CD4-positive, alpha-beta memory T cell (primary cell): ENCODE measurements around the gene CARD10. TPM values are rescaled to one million over a fixed set of nuclear protein-coding genes. Genes with fewer than 3 reads are reported as not detected.

Source experiments
- CTCF ChIA-PET: fragments of 350-600 bp; sonication (Branson Sonifier 250); formaldehyde crosslinking; loops from one replicate; lab custom pipeline; 2021; ENCODE audit warnings: inconsistent platforms; ENCODE audit not compliant: partially characterized antibody; lab: Charles Lee
- POLR2A ChIA-PET: fragments of 350-600 bp; sonication (Branson Sonifier 250); formaldehyde crosslinking; loops from one replicate; lab custom pipeline; 2021; ENCODE audit not compliant: partially characterized antibody; lab: Charles Lee
- DNase-seq, 5 donors: peaks; one replicate each; pipeline versions ENCODE4 v3.0.0 to v3.0.0-alpha.2; 2020 to 2022; ENCODE audit warnings: mixed read lengths in 1 of 5
- H3K27ac ChIP-seq: one replicate; pipeline ENCODE4 v1.7.0; 2013; ENCODE audit warnings: low read depth, low read length
- H3K27me3 ChIP-seq: 2 replicates; pipeline ENCODE4 v1.7.0; 2013; ENCODE audit warnings: mild to moderate bottlenecking, low read length, moderate library complexity; ENCODE audit not compliant: insufficient read depth
- H3K36me3 ChIP-seq: 2 replicates; pipeline ENCODE4 v1.7.0; 2013; ENCODE audit warnings: mild to moderate bottlenecking, low read length, moderate library complexity; ENCODE audit not compliant: insufficient read depth
- H3K4me1 ChIP-seq: 2 replicates; pipeline ENCODE4 v1.7.0; 2013; ENCODE audit warnings: mild to moderate bottlenecking, low read length, moderate library complexity; ENCODE audit not compliant: insufficient read depth
- H3K4me3 ChIP-seq, 2 donors: one replicate each; pipeline ENCODE4 v1.7.0; 2013; ENCODE audit warnings: low read length in 2 of 2, mild to moderate bottlenecking in 1 of 2
- H3K9me3 ChIP-seq, 2 donors: one replicate each; pipeline ENCODE4 v1.7.0; 2013; ENCODE audit warnings: low read length in 2 of 2, control low read depth in 1 of 2; ENCODE audit not compliant: control insufficient read depth in 1 of 2
- H3K27ac Mint-ChIP-seq, 7 donors: one replicate each; pipeline ENCODE4 v1.8.0; 2020 to 2021; ENCODE audit warnings: mixed read lengths in 7 of 7, mild to moderate bottlenecking in 6 of 7, inconsistent platforms in 3 of 7, moderate library complexity in 3 of 7
- H3K27me3 Mint-ChIP-seq, 2 donors: one replicate each; pipeline ENCODE4 v1.8.0; 2020 to 2021; ENCODE audit warnings: mixed read lengths in 2 of 2
- H3K36me3 Mint-ChIP-seq, 2 donors: one replicate each; pipeline ENCODE4 v1.8.0; 2020 to 2021; ENCODE audit warnings: mixed read lengths in 2 of 2, inconsistent platforms in 1 of 2, mild to moderate bottlenecking in 1 of 2
- H3K4me1 Mint-ChIP-seq, 4 donors: one replicate each; pipeline ENCODE4 v1.8.0; 2020 to 2021; ENCODE audit warnings: mixed read lengths in 4 of 4, mild to moderate bottlenecking in 1 of 4
- H3K4me3 Mint-ChIP-seq, 8 donors: one replicate each; pipeline ENCODE4 v1.8.0; 2020 to 2021; ENCODE audit warnings: mixed read lengths in 8 of 8, mild to moderate bottlenecking in 7 of 8, moderate library complexity in 6 of 8, inconsistent platforms in 3 of 8
- H3K9me3 Mint-ChIP-seq, 8 donors: one replicate each; pipeline ENCODE4 v1.8.0; 2020 to 2021; ENCODE audit warnings: mixed read lengths in 8 of 8, mild to moderate bottlenecking in 5 of 8, inconsistent platforms in 3 of 8, moderate library complexity in 1 of 8
- intact Hi-C: fragments of 100-400 bp; cut with micrococcal nuclease; formaldehyde crosslinking; loops from one replicate; pipeline ENCODE4 v1.15.1; 2023
- polyA plus RNA-seq, 2 donors: library from polyadenylated mRNA; unstranded; fragments of 300-500 nt; fragmentation: Illumina TruSeq; gene quantifications; one replicate each; pipeline ENCODE4 v1.2.3, GENCODE V29; 2021
- total RNA-seq, 2 experiments: library from RNA; stranded (reverse); gene quantifications; one replicate each; pipeline ENCODE4 v1.2.3, GENCODE V29; 2021

CARD10 gene
- total and polyA plus RNA-seq, 4 experiments from 2014 or later = 0.42 to 0.61 TPM; not detected in 2

- Mint-ChIP-seq H3K27me3 (peaks cover 22 to 29% of the 10 kb centered on the region in 2 donors), H3K4me3 (peak overlapping the region in 3 of 8 donors; percentile 26 to 67 (median 54)), H3K36me3 (no peaks in the 10 kb centered on the region), H3K4me1 (peaks cover 15 to 48% (median 31%) of the 10 kb centered on the region in 4 donors), H3K9me3 (no peaks in the 10 kb centered on the region), H3K27ac (peak overlapping the region in 4 of 7 donors; percentile 6 to 81 (median 42))
- H3K9me3 ChIP-seq = no peaks in the 10 kb centered on the region
- peaks cover 36% of the 10 kb centered on the region for H3K4me1 ChIP-seq
- no peak overlapping the region for H3K27ac ChIP-seq
- POLR2A ChIA-PET = interaction anchor here (1.0 to 3.5 kb wide), 9 partner anchors 9 to 256 kb away, joined by 3 to 60 read pairs (median 5); partner anchors contain the start of genes MFNG and NOL12
- peaks cover 24% of the 10 kb centered on the region for H3K27me3 ChIP-seq
- intact Hi-C loops = loop anchor here (2.0 kb wide), 2 partner anchors 81 to 299 kb away; no protein-coding TSS in a partner anchor
- no peaks in the 10 kb centered on the region for H3K36me3 ChIP-seq
- CTCF ChIA-PET = interaction anchor here (1.0 to 21.0 kb wide), 15 partner anchors 9 to 307 kb away, joined by 3 to 523 read pairs (median 8); partner anchors contain the start of gene LGALS2
- no peak overlapping the region for H3K4me3 ChIP-seq
- DNase-seq = no peak
Measured at GRCh38 chr22:37565830-37566229, 46.6 kb upstream of the CARD10 start.

- POLR2A ChIA-PET = interaction anchor here (0.8 kb wide), 1 partner anchor 24 kb away, joined by 3 read pairs; no protein-coding TSS in a partner anchor
- H3K4me1 ChIP-seq = peaks cover 37% of the 10 kb centered on the region
Measured at GRCh38 chr22:37564111-37564711, 45.0 kb upstream of the CARD10 start.

GRCh38 chr22:37563153-37564081 is 44.2 kb upstream of the CARD10 start:
- H3K36me3 ChIP-seq = no peaks in the 10 kb centered on the region
- H3K27me3 Mint-ChIP-seq = peaks cover 23 to 33% of the 10 kb centered on the region in 2 donors
- intact Hi-C loops = no loop called here
- H3K27me3 ChIP-seq = peaks cover 28% of the 10 kb centered on the region
- no peak overlapping the region for H3K4me3 ChIP-seq
- no peaks in the 10 kb centered on the region for H3K9me3 Mint-ChIP-seq
- ChIA-PET POLR2A (interaction anchor here (0.8 kb wide), 1 partner anchor 23 kb away, joined by 3 read pairs; no protein-coding TSS in a partner anchor), CTCF (interaction anchor here (0.7 to 21.0 kb wide), 7 partner anchors 9 to 207 kb away, joined by 3 to 523 read pairs (median 5); partner anchors contain the start of gene NOL12)
- H3K4me1 Mint-ChIP-seq = peaks cover 15 to 53% (median 31%) of the 10 kb centered on the region in 4 donors
- H3K9me3 ChIP-seq = no peaks in the 10 kb centered on the region
- no peaks in the 10 kb centered on the region for H3K36me3 Mint-ChIP-seq
- peak overlapping the region in 1 of 7 donors; percentile 10 for H3K27ac Mint-ChIP-seq
- peak overlapping the region in 1 of 8 donors; percentile 78 for H3K4me3 Mint-ChIP-seq
- no peak for DNase-seq
- H3K27ac ChIP-seq = no peak overlapping the region
- peaks cover 37% of the 10 kb centered on the region for H3K4me1 ChIP-seq

More at GRCh38 chr22:37564111-37564711, 45.0 kb upstream of the CARD10 start:
- no peak for DNase-seq
- CTCF ChIA-PET = interaction anchor here (0.7 to 21.0 kb wide), 9 partner anchors 7 to 247 kb away, joined by 3 to 523 read pairs (median 4); no protein-coding TSS in a partner anchor
- intact Hi-C loops = no loop called here
- Histone ChIP-seq H3K4me3 (no peak overlapping the region), H3K27ac (no peak overlapping the region), H3K36me3 (no peaks in the 10 kb centered on the region), H3K9me3 (no peaks in the 10 kb centered on the region), H3K27me3 (peaks cover 28% of the 10 kb centered on the region)
- H3K4me1 Mint-ChIP-seq = peaks cover 15 to 53% (median 31%) of the 10 kb centered on the region in 4 donors
- H3K9me3 Mint-ChIP-seq = no peaks in the 10 kb centered on the region
- peak overlapping the region in 1 of 7 donors; percentile 22 for H3K27ac Mint-ChIP-seq
- peaks cover 22 to 33% of the 10 kb centered on the region in 2 donors for H3K27me3 Mint-ChIP-seq
- no peak overlapping the region for H3K4me3 Mint-ChIP-seq
- no peaks in the 10 kb centered on the region for H3K36me3 Mint-ChIP-seq

- Histone ChIP-seq H3K36me3 (no peaks in the 10 kb centered on the region), H3K9me3 (no peaks in the 10 kb centered on the region), H3K4me3 (no peak overlapping the region), H3K27me3 (peaks cover 28% of the 10 kb centered on the region), H3K4me1 (peaks cover 34% of the 10 kb centered on the region), H3K27ac (no peak overlapping the region)
- Mint-ChIP-seq H3K27me3 (peaks cover 23 to 37% of the 10 kb centered on the region in 2 donors), H3K27ac (peak overlapping the region in 2 of 7 donors; percentile 47 to 58), H3K4me1 (peaks cover 13 to 50% (median 27%) of the 10 kb centered on the region in 4 donors), H3K36me3 (no peaks in the 10 kb centered on the region), H3K9me3 (no peaks in the 10 kb centered on the region), H3K4me3 (peak overlapping the region in 7 of 8 donors; percentile 61 to 91 (median 70))
- DNase-seq = no peak
- CTCF ChIA-PET = interaction anchor here (0.7 to 21.0 kb wide), 9 partner anchors 8 to 320 kb away, joined by 3 to 523 read pairs (median 5); partner anchors contain the start of gene NOL12
- intact Hi-C loops = no loop called here
- POLR2A ChIA-PET = interaction anchor here (0.7 to 1.4 kb wide), 2 partner anchors 20 to 24 kb away, joined by 3 to 6 read pairs; no protein-coding TSS in a partner anchor
Measured at GRCh38 chr22:37562049-37562875, 43.0 kb upstream of the CARD10 start.

GRCh38 chr22:37561212-37562048 is 42.2 kb upstream of the CARD10 start:
- peaks cover 23 to 39% of the 10 kb centered on the region in 2 donors for H3K27me3 Mint-ChIP-seq
- Histone ChIP-seq H3K9me3 (no peaks in the 10 kb centered on the region), H3K4me1 (peaks cover 25% of the 10 kb centered on the region), H3K27me3 (peaks cover 28% of the 10 kb centered on the region), H3K27ac (no peak overlapping the region), H3K36me3 (no peaks in the 10 kb centered on the region), H3K4me3 (peak overlapping the region in 1 of 2 donors; percentile 27)
- H3K4me3 Mint-ChIP-seq = peak overlapping the region; percentile 20 to 91 (median 68)
- POLR2A ChIA-PET = interaction anchor here (0.7 to 1.4 kb wide), 2 partner anchors 19 to 23 kb away, joined by 3 to 6 read pairs; no protein-coding TSS in a partner anchor
- H3K9me3 Mint-ChIP-seq = no peaks in the 10 kb centered on the region
- intact Hi-C loops = loop anchor here (1.0 kb wide), 1 partner anchor 18 kb away; no protein-coding TSS in a partner anchor
- DNase-seq = peak; percentile 59 to 70 (median 68)
- H3K27ac Mint-ChIP-seq = peak overlapping the region in 2 of 7 donors; percentile 47 to 58
- peaks cover 7 to 41% (median 20%) of the 10 kb centered on the region in 4 donors for H3K4me1 Mint-ChIP-seq
- H3K36me3 Mint-ChIP-seq = no peaks in the 10 kb centered on the region
- CTCF ChIA-PET = interaction anchor here (0.6 to 21.0 kb wide), 9 partner anchors 9 to 319 kb away, joined by 3 to 523 read pairs (median 5); no protein-coding TSS in a partner anchor
